ENCODE measurements around the gene SHISA8. TPM values are rescaled to one million over a fixed set of nuclear protein-coding genes. Genes with fewer than 3 reads are reported as not detected.

The SHISA8 gene
- total RNA-seq, 1 donor from 2014 or later, result not detected

GRCh38 chr22:41907436-41908401 is 7.2 kb downstream of the SHISA8 start:
- Histone ChIP-seq H3K9me3 (no peaks in the 10 kb centered on the region), H3K36me3 (peaks cover 42% of the 10 kb centered on the region), H3K4me1 (peaks cover 17% of the 10 kb centered on the region), H3K4me3 (no peak overlapping the region), H3K27ac (no peak overlapping the region), H3K27me3 (ENCODE audit: low read depth) (peaks cover 39% of the 10 kb centered on the region)
- no peak for ATAC-seq
- TF ChIP-seq CTCF (IDR thresholded peaks at IDR 0.05), result no peak
- no peak for DNase-seq
- intact Hi-C loops (cut with DNase I), result no loop called here

- Histone ChIP-seq H3K9me3 (no peaks in the 10 kb centered on the region), H3K36me3 (peaks cover 48% of the 10 kb centered on the region), H3K27me3 (ENCODE audit: low read depth) (peaks cover 30% of the 10 kb centered on the region), H3K4me3 (no peak overlapping the region), H3K4me1 (peaks cover 17% of the 10 kb centered on the region), H3K27ac (no peak overlapping the region)
- intact Hi-C loops (cut with DNase I), result no loop called here
- TF ChIP-seq CTCF (IDR thresholded peaks at IDR 0.05), result no peak
- no peak for DNase-seq
- ATAC-seq, result no peak
Measured at GRCh38 chr22:41906822-41907221, 8.1 kb downstream of the SHISA8 start.

- Histone ChIP-seq H3K27ac (no peak overlapping the region), H3K4me1 (peaks cover 9% of the 10 kb centered on the region), H3K36me3 (peaks cover 60% of the 10 kb centered on the region), H3K4me3 (no peak overlapping the region), H3K27me3 (ENCODE audit: low read depth) (peaks cover 18% of the 10 kb centered on the region), H3K9me3 (no peaks in the 10 kb centered on the region)
- DNase-seq, result no peak
- no peak for TF ChIP-seq CTCF (IDR thresholded peaks at IDR 0.05)
- intact Hi-C loops (cut with DNase I), result no loop called here
- ATAC-seq, result no peak
Measured at GRCh38 chr22:41905411-41906202, 9.3 kb downstream of the SHISA8 start.

GRCh38 chr22:41904450-41905410 is 10.1 kb downstream of the SHISA8 start:
- H3K4me1 ChIP-seq, result peaks cover 6% of the 10 kb centered on the region
- DNase-seq (no peak), ATAC-seq (no peak)
- H3K36me3 ChIP-seq, result peaks cover 69% of the 10 kb centered on the region
- no peak for TF ChIP-seq CTCF (IDR thresholded peaks at IDR 0.05)
- intact Hi-C loops (cut with DNase I), result no loop called here
- no peaks in the 10 kb centered on the region for H3K9me3 ChIP-seq
- H3K27me3 ChIP-seq (ENCODE audit: low read depth), result peaks cover 9% of the 10 kb centered on the region
- H3K27ac ChIP-seq, result no peak overlapping the region
- H3K4me3 ChIP-seq, result no peak overlapping the region

All from lower lobe of right lung (tissue), 2 donors.